HEK293 (cell line): Measurements from ENCODE around the gene GIPC1.

Experiments
- EGR2 ChIP-seq: fragments of 450-650 bp; formaldehyde crosslinking; IDR thresholded peaks from 2 replicates; pipeline ENCODE4 v1.5.1; 2016; ENCODE audit warnings: low read depth, missing biosample characterization, missing genetic modification characterization
- GLIS1 ChIP-seq: fragments of 450-650 bp; formaldehyde crosslinking; IDR thresholded peaks from 2 replicates; pipeline ENCODE4 v1.5.1; 2016; ENCODE audit warnings: missing biosample characterization, missing genetic modification characterization
- HIC1 ChIP-seq: fragments of 450-650 bp; formaldehyde crosslinking; IDR thresholded peaks from 2 replicates; pipeline ENCODE4 v1.5.1; 2016; ENCODE audit warnings: missing biosample characterization, missing genetic modification characterization
- KLF1 ChIP-seq: fragments of 450-650 bp; formaldehyde crosslinking; IDR thresholded peaks from 2 replicates; pipeline ENCODE4 v1.5.1; 2016; ENCODE audit warnings: missing biosample characterization, missing genetic modification characterization
- KLF10 ChIP-seq: fragments of 450-650 bp; IDR thresholded peaks from 2 replicates; pipeline ENCODE4 v1.5.1; 2018; ENCODE audit warnings: missing biosample characterization, mild to moderate bottlenecking, missing genetic modification characterization
- KLF9 ChIP-seq: fragments of 450-650 bp; formaldehyde crosslinking; IDR thresholded peaks from 2 replicates; pipeline ENCODE4 v1.5.1; 2016; ENCODE audit warnings: missing biosample characterization, missing genetic modification characterization, low read depth
- OSR2 ChIP-seq: fragments of 450-650 bp; formaldehyde crosslinking; IDR thresholded peaks from 2 replicates; pipeline ENCODE4 v1.5.1; 2016; ENCODE audit warnings: missing biosample characterization, missing genetic modification characterization
- YY1 ChIP-seq: fragments of 450-650 bp; formaldehyde crosslinking; IDR thresholded peaks from 2 replicates; pipeline ENCODE4 v1.5.1; 2018; ENCODE audit warnings: missing biosample characterization, missing genetic modification characterization
- ZBTB11 ChIP-seq: fragments of 450-650 bp; formaldehyde crosslinking; conservative IDR thresholded peaks from 2 replicates; pipeline ENCODE4 v1.5.1; 2016; ENCODE audit warnings: low read depth, missing biosample characterization, missing genetic modification characterization
- ZFHX2 ChIP-seq: fragments of 450-650 bp; formaldehyde crosslinking; conservative IDR thresholded peaks from 2 replicates; pipeline ENCODE4 v1.5.1; 2016; ENCODE audit warnings: missing biosample characterization, missing genetic modification characterization
- ZFP37 ChIP-seq: fragments of 450-650 bp; formaldehyde crosslinking; IDR thresholded peaks from 2 replicates; pipeline ENCODE4 v1.5.1; 2016; ENCODE audit warnings: missing biosample characterization, missing genetic modification characterization
- ZNF112 ChIP-seq: fragments of 450-650 bp; formaldehyde crosslinking; IDR thresholded peaks from 2 replicates; pipeline ENCODE4 v1.5.0; 2017; ENCODE audit warnings: missing biosample characterization, missing genetic modification characterization
- ZNF133 ChIP-seq: fragments of 450-650 bp; formaldehyde crosslinking; IDR thresholded peaks from 2 replicates; pipeline ENCODE4 v1.5.1; 2016; ENCODE audit warnings: missing biosample characterization, missing genetic modification characterization
- ZNF184 ChIP-seq: fragments of 450-650 bp; IDR thresholded peaks from 2 replicates; pipeline ENCODE4 v1.5.1; 2018; ENCODE audit warnings: missing biosample characterization, mild to moderate bottlenecking, missing genetic modification characterization
- ZNF248 ChIP-seq: fragments of 450-650 bp; formaldehyde crosslinking; IDR thresholded peaks from 2 replicates; pipeline ENCODE4 v1.5.1; 2017; ENCODE audit warnings: missing biosample characterization, missing genetic modification characterization
- ZNF354C ChIP-seq: fragments of 450-650 bp; formaldehyde crosslinking; IDR thresholded peaks from 2 replicates; pipeline ENCODE4 v1.5.1; 2016; ENCODE audit warnings: missing biosample characterization, missing genetic modification characterization, low read depth, borderline replicate concordance
- ZNF501 ChIP-seq: fragments of 450-650 bp; formaldehyde crosslinking; IDR thresholded peaks from 2 replicates; pipeline ENCODE4 v1.5.1; 2016; ENCODE audit warnings: missing biosample characterization, missing genetic modification characterization
- ZNF529 ChIP-seq: fragments of 450-650 bp; formaldehyde crosslinking; IDR thresholded peaks from 2 replicates; pipeline ENCODE4 v1.5.1; 2017; ENCODE audit warnings: missing genetic modification characterization, missing biosample characterization; ENCODE audit not compliant: insufficient replicate concordance
- ZNF558 ChIP-seq: fragments of 450-650 bp; formaldehyde crosslinking; IDR thresholded peaks from 2 replicates; pipeline ENCODE4 v1.5.1; 2016; ENCODE audit warnings: missing biosample characterization, missing genetic modification characterization
- ZNF571 ChIP-seq: fragments of 450-650 bp; formaldehyde crosslinking; IDR thresholded peaks from 2 replicates; pipeline ENCODE4 v1.5.0; 2017; ENCODE audit warnings: missing biosample characterization, missing genetic modification characterization
- ZNF654 ChIP-seq: fragments of 450-650 bp; formaldehyde crosslinking; IDR thresholded peaks from 2 replicates; pipeline ENCODE4 v1.5.1; 2016; ENCODE audit warnings: low read depth, missing biosample characterization, missing genetic modification characterization
- ZNF670 ChIP-seq: fragments of 450-650 bp; formaldehyde crosslinking; IDR thresholded peaks from 2 replicates; pipeline ENCODE4 v1.5.1; 2016; ENCODE audit warnings: missing biosample characterization, missing genetic modification characterization, low read depth
- ZNF677 ChIP-seq: fragments of 450-650 bp; IDR thresholded peaks from 2 replicates; pipeline ENCODE4 v1.5.0; 2018; ENCODE audit warnings: missing biosample characterization, mild to moderate bottlenecking, missing genetic modification characterization, moderate library complexity
- ZNF768 ChIP-seq: fragments of 450-650 bp; formaldehyde crosslinking; IDR thresholded peaks from 2 replicates; pipeline ENCODE4 v1.5.1; 2018; ENCODE audit warnings: missing biosample characterization, mild to moderate bottlenecking, missing genetic modification characterization
- ZNF777 ChIP-seq: fragments of 450-650 bp; formaldehyde crosslinking; IDR thresholded peaks from 2 replicates; pipeline ENCODE4 v1.5.1; 2017; ENCODE audit warnings: missing biosample characterization, missing genetic modification characterization, borderline replicate concordance
- TF ChIP-seq, protein P1 (sequence below): fragments of 450-650 bp; formaldehyde crosslinking; IDR thresholded peaks from 2 replicates; pipeline ENCODE4 v1.5.1; 2016; ENCODE audit warnings: missing biosample characterization, missing genetic modification characterization
- TF ChIP-seq, protein P2 (sequence below): fragments of 450-650 bp; formaldehyde crosslinking; IDR thresholded peaks from 2 replicates; pipeline ENCODE4 v1.5.1; 2016; ENCODE audit warnings: missing biosample characterization, missing genetic modification characterization
- TF ChIP-seq, protein P3 (sequence below): fragments of 450-650 bp; formaldehyde crosslinking; IDR thresholded peaks from 2 replicates; pipeline ENCODE4 v1.5.1; 2016; ENCODE audit warnings: missing biosample characterization, missing genetic modification characterization
- TF ChIP-seq, protein P4 (sequence below): fragments of 450-650 bp; formaldehyde crosslinking; IDR thresholded peaks from 2 replicates; pipeline ENCODE4 v1.5.1; 2017; ENCODE audit warnings: missing biosample characterization, mild to moderate bottlenecking, missing genetic modification characterization, moderate library complexity

The GIPC1 gene

GRCh38 chr19:14433554-14434501 lies 62.1 kb downstream of the GIPC1 start (continued):
- no peak for TF ChIP-seq ZNF777 (tag by site-specific recombination)
- peak; percentile 92 for TF ChIP-seq HIC1
- peak; percentile 31; the same call in 1 of the 2 replicates for TF ChIP-seq KLF9
- TF ChIP-seq, protein P1, sequence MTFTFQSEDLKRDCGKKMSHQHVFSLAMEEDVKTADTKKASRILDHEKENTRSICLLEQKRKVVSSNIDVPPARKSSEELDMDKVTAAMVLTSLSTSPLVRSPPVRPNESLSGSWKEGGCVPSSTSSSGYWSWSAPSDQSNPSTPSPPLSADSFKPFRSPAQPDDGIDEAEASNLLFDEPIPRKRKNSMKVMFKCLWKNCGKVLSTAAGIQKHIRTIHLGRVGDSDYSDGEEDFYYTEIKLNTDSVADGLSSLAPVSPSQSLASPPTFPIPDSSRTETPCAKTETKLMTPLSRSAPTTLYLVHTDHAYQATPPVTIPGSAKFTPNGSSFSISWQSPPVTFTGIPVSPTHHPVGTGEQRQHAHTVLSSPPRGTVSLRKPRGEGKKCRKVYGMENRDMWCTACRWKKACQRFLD (tag by site-specific recombination) = no peak
- TF ChIP-seq ZFP37 (tag by site-specific recombination) = no peak
- no peak for TF ChIP-seq OSR2 (tag by site-specific recombination)
- TF ChIP-seq ZNF354C (tag by site-specific recombination) = no peak
- no peak for TF ChIP-seq ZNF112 (tag by site-specific recombination)
- TF ChIP-seq KLF10 (tag by site-specific recombination) = no peak
- no peak for TF ChIP-seq ZNF768 (tag by site-specific recombination)
- TF ChIP-seq ZNF248 (tag by site-specific recombination) = no peak
- peak; percentile 93 for TF ChIP-seq KLF1 (tag by site-specific recombination)
- TF ChIP-seq, protein P2, sequence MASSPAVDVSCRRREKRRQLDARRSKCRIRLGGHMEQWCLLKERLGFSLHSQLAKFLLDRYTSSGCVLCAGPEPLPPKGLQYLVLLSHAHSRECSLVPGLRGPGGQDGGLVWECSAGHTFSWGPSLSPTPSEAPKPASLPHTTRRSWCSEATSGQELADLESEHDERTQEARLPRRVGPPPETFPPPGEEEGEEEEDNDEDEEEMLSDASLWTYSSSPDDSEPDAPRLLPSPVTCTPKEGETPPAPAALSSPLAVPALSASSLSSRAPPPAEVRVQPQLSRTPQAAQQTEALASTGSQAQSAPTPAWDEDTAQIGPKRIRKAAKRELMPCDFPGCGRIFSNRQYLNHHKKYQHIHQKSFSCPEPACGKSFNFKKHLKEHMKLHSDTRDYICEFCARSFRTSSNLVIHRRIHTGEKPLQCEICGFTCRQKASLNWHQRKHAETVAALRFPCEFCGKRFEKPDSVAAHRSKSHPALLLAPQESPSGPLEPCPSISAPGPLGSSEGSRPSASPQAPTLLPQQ (tag by site-specific recombination) = peak; percentile 69
- TF ChIP-seq, protein P3, sequence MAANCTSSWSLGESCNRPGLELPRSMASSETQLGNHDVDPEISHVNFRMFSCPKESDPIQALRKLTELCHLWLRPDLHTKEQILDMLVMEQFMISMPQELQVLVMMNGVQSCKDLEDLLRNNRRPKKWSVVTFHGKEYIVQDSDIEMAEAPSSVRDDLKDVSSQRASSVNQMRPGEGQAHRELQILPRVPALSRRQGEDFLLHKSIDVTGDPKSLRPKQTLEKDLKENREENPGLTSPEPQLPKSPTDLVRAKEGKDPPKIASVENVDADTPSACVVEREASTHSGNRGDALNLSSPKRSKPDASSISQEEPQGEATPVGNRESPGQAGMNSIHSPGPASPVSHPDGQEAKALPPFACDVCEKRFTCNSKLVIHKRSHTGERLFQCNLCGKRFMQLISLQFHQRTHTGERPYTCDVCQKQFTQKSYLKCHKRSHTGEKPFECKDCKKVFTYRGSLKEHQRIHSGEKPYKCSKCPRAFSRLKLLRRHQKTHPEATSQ (tag by site-specific recombination) = no peak
- peak; percentile 82 for TF ChIP-seq EGR2 (tag by site-specific recombination)
- peak; percentile 89 for TF ChIP-seq ZFHX2 (tag by site-specific recombination)
- peak; percentile 32; the same call in 1 of the 2 replicates for TF ChIP-seq GLIS1 (tag by site-specific recombination)
- no peak for TF ChIP-seq YY1 (tag by site-specific recombination)
- TF ChIP-seq ZNF558 (tag by site-specific recombination) = no peak
- TF ChIP-seq ZBTB11 (tag by site-specific recombination) = peak; percentile 57; the same call in 1 of the 2 replicates
- TF ChIP-seq ZNF654 (tag by site-specific recombination) = no peak
- TF ChIP-seq ZNF670 = no peak
- TF ChIP-seq, protein P4, sequence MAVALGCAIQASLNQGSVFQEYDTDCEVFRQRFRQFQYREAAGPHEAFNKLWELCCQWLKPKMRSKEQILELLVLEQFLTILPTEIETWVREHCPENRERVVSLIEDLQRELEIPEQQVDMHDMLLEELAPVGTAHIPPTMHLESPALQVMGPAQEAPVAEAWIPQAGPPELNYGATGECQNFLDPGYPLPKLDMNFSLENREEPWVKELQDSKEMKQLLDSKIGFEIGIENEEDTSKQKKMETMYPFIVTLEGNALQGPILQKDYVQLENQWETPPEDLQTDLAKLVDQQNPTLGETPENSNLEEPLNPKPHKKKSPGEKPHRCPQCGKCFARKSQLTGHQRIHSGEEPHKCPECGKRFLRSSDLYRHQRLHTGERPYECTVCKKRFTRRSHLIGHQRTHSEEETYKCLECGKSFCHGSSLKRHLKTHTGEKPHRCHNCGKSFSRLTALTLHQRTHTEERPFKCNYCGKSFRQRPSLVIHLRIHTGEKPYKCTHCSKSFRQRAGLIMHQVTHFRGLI (tag by site-specific recombination) = no peak
- no peak for TF ChIP-seq ZNF184 (tag by site-specific recombination)
- no peak for TF ChIP-seq ZNF501 (tag by site-specific recombination)
- TF ChIP-seq ZNF571 = no peak
- no peak for TF ChIP-seq ZNF529
- no peak for TF ChIP-seq ZNF677
- no peak for TF ChIP-seq ZNF133 (tag by site-specific recombination)
